Sigmoid colon (tissue), 4 donors: ENCODE data around the gene ARMH3.

ENCODE experiments used
- EP300 ChIP-seq, 4 donors: sonication (generic); formaldehyde crosslinking; IDR thresholded peaks; one replicate each; pipeline ENCODE4 v1.6.1; 2017; ENCODE audit warnings: antibody characterized with exemption in 4 of 4
- TF ChIP-seq, protein P1 (sequence below), 4 experiments: fragments of 450-650 bp in 3 of 4; fragments of 200-600 bp in 1 of 4; IDR thresholded peaks; one replicate each; pipeline ENCODE4 v1.5.1; 2016 to 2019; ENCODE audit warnings: antibody characterized with exemption in 4 of 4, mild to moderate bottlenecking in 3 of 4, moderate library complexity in 2 of 4

DNA sequence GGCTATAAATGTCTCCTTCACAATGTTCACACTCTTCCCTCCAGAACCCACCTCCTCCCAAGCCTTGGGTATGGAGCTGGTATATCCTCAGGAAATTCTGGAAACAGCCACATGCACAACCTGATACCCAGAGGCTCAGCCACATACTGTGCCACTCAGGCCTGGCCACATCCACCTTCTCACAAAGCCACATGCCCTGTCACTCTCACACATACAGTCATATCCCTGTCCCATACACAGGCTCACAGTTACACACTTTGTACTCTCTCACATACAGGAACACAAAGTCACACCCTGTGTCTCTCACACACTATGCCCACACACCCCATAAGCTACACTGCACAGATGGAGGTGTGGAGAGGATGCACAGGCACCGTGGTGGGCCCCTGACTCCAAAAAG is 222.5 kb downstream of the ARMH3 start:
- TF ChIP-seq, protein P1, sequence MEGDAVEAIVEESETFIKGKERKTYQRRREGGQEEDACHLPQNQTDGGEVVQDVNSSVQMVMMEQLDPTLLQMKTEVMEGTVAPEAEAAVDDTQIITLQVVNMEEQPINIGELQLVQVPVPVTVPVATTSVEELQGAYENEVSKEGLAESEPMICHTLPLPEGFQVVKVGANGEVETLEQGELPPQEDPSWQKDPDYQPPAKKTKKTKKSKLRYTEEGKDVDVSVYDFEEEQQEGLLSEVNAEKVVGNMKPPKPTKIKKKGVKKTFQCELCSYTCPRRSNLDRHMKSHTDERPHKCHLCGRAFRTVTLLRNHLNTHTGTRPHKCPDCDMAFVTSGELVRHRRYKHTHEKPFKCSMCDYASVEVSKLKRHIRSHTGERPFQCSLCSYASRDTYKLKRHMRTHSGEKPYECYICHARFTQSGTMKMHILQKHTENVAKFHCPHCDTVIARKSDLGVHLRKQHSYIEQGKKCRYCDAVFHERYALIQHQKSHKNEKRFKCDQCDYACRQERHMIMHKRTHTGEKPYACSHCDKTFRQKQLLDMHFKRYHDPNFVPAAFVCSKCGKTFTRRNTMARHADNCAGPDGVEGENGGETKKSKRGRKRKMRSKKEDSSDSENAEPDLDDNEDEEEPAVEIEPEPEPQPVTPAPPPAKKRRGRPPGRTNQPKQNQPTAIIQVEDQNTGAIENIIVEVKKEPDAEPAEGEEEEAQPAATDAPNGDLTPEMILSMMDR (IDR thresholded peaks at IDR 0.05) = no peak
- no peak for TF ChIP-seq EP300 (IDR thresholded peaks at IDR 0.05)
